ENCODE data around the gene INSIG1.

Gene INSIG1

GRCh38 chr7:155344618-155345433, 47.1 kb downstream of the INSIG1 start:
- DNase-seq (ENCODE audit: low read depth in 2 of 2): peak; percentile 68
- TF ChIP-seq CTCF (IDR thresholded peaks at IDR 0.05; ENCODE audit: low read depth, low read length): peak; percentile 50
- H3K4me3 ChIP-seq (replicated peaks in 1 of 2; ENCODE audit: low read depth in 2 of 2, low read length in 2 of 2): peak overlapping the region; percentile 19 to 41

DNA sequence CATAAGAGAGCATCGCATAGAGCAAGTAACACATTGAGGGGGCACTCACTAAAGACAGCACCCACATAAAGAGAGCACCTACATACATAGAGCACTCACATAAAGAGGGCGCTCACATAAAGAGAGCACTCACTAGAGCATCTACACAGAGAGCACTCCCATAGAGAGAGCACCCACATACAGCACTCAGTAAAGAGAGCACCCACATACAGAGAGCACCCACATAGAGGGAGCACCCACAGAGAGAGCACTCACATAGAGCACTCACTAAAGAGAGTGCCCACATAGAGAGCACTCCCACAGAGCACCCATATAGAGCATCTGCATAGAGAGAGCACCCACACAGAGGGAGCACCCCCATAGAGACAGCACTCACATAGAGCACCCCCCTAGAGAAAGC, 47.8 kb downstream of the INSIG1 start:
- TF ChIP-seq CTCF (IDR thresholded peaks at IDR 0.05; ENCODE audit: low read depth, low read length): no peak
- no peak for DNase-seq (ENCODE audit: low read depth in 2 of 2)
- no peak overlapping the region for H3K4me3 ChIP-seq (replicated peaks in 1 of 2; ENCODE audit: low read depth in 2 of 2, low read length in 2 of 2)

DNA sequence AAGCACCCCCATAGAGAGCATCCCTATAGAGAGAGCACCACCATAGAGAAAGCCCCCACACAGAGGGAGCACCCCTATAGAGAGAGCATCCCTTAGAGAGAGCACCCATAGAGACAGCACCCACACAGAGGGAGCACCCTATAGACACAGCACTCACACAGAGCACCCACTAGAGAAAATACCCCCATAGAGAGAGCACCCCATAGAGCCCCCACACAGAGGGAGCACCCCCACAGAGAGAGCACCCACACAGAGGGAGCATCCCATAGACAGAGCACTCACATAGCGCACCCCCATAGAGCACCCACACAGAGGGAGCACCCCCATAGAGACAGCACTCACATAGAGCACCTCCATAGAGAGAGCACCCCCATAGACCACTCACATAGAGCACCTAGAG, 48.6 kb downstream of the INSIG1 start:
- DNase-seq (ENCODE audit: low read depth in 2 of 2): no peak
- H3K4me3 ChIP-seq (replicated peaks in 1 of 2; ENCODE audit: low read depth in 2 of 2, low read length in 2 of 2): no peak overlapping the region
- no peak for TF ChIP-seq CTCF (IDR thresholded peaks at IDR 0.05; ENCODE audit: low read depth, low read length)

DNA sequence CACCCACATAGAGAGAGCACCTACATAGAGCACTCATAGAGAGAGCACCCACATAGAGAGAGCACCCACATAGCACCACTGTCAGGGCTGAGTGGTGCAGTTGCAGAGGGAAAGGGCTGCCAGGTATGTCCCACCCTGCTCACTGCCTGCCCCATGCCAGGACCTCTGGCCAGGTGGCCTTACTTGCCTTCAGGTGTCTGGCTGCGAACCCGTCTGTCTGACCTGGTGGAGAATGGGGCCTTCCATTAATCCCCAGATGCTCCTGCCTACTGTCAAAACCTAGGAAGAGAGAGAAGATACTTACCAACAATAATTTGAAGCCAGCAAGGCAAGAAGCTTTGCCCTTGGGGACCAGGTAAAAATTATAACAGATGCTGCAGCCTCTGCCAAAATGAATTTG, 51.1 kb downstream of the INSIG1 start:
- TF ChIP-seq CTCF (IDR thresholded peaks at IDR 0.05; ENCODE audit: low read depth, low read length): no peak
- no peak for DNase-seq (ENCODE audit: low read depth in 2 of 2)
- H3K4me3 ChIP-seq (replicated peaks in 1 of 2; ENCODE audit: low read depth in 2 of 2, low read length in 2 of 2): no peak overlapping the region

- H3K4me3 ChIP-seq (replicated peaks in 1 of 2; ENCODE audit: low read depth in 2 of 2, low read length in 2 of 2): no peak overlapping the region
- DNase-seq (ENCODE audit: low read depth in 2 of 2): no peak
- TF ChIP-seq CTCF (IDR thresholded peaks at IDR 0.05; ENCODE audit: low read depth, low read length): no peak
Measured at GRCh38 chr7:155349601-155350331, 52.1 kb downstream of the INSIG1 start.

DNA sequence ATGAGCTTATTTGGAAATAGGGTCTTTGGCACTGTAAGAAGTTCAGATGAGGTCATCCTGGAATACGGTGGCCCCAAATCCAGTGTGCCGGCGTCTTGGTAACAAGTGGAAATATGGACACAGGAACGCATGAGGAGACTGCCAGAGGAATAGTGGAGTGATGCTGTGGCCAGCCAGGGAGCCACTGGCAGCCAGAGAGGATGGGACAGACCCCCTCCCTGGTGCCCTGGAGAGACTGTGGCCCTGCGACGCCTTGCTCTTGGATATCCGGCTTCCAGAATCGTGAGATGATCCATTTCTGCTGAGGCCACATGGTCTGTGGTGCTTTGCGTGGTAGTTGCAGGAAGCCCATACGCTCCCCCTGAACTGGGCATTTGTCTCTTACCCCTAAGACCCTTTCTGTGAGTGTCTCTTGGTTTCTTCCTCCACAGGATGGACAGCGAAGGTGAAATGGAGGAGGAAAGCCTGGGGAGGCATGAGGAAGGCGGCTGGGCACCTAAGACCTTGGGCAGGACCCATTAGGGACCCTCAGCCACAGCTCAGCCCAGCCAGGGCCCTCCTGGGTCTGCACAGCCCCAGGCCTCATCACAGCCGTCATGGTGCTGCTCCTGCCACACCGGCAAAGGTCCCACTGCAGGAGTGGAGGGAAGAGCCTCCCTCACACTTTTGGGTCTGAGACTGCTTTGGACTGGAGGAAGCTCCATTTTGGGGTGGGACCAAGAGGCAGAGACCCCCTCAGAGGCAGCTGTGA, 53.6 kb downstream of the INSIG1 start:
- no peak overlapping the region for H3K4me3 ChIP-seq (replicated peaks in 1 of 2; ENCODE audit: low read depth in 2 of 2, low read length in 2 of 2)
- no peak for DNase-seq (ENCODE audit: low read depth in 2 of 2)
- TF ChIP-seq CTCF (IDR thresholded peaks at IDR 0.05; ENCODE audit: low read depth, low read length): no peak

Data from cardiac fibroblast (primary cell).